IPS DF 4.7 (cell line): ENCODE data around the gene SUCLG2.
A peak's percentile ranks its signal among the peaks of the same experiment; 100 is the strongest.

Source experiments
- DNase-seq: peaks from one replicate; pipeline ENCODE4 v3.0.0-alpha.2; 2013; ENCODE audit warnings: low spot score; ENCODE audit errors: extremely low read depth

SUCLG2 gene, protein sequence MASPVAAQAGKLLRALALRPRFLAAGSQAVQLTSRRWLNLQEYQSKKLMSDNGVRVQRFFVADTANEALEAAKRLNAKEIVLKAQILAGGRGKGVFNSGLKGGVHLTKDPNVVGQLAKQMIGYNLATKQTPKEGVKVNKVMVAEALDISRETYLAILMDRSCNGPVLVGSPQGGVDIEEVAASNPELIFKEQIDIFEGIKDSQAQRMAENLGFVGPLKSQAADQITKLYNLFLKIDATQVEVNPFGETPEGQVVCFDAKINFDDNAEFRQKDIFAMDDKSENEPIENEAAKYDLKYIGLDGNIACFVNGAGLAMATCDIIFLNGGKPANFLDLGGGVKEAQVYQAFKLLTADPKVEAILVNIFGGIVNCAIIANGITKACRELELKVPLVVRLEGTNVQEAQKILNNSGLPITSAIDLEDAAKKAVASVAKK

DNA sequence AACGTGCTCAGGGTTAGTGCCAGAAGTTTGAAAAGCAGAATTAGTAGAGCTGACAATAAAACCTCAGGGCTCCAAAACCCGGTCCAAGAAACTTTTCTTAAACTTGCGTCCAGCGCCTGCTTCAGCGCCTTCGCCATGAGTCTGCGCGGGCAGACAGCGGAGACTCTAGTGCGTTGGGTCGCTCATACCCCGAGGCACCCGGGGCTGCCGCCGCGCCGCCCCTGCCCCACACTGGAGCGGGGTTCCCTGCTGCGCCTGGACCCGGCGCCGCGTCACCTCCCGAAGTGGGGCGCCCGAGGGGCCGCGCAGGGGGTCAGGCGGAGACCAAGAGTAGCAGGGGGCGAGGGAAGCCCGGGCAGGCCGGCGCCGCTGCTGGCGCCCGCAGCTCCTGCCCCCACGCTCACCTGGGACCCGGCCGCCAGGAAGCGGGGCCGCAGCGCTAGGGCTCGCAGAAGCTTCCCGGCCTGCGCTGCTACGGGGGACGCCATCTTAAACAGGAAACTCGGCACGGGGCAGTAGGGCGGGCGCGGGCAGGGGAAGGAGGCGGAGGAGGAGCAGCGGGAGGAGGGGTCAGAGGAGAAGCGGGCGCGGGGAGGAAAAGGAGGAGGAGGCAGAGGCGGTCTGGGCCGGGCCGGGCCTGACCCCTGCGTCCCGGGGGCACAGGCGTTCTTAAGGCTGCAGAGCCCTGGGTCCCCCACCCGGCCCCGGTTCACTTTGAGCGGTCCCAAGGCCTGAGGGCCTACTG lies at the start of gene SUCLG2:
Gene SUCLG2, minus strand, starts transcription at position 514 of the 745 bp plus-strand sequence. Its CDS starts 26 bp downstream, at position 488.
- no peak for DNase-seq

- no peak for DNase-seq
These were observed 46.2 kb upstream of the SUCLG2 start for GRCh38 chr3:67700596-67700995.

DNA sequence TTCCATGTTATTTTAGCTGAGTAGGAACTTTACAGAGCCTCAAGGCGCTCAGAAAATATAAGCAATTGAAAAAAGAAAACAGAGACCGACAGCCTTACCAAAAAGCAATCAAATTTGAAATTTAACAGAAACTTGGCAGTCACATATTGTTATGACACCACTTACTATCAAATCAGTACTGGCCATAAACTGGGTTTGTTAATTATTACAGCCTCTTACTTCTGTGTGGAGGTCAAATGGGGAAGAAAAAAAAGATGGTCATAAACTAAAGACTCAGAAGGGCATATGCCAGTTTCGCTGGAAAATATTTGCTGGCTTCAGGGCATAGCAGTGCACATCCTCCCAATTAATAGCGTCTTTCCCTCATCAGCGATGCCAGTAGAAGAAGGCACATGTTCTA lies 45.5 kb upstream of the SUCLG2 start:
- no peak for DNase-seq

GRCh38 chr3:67692621-67693020 lies 38.2 kb upstream of the SUCLG2 start:
- DNase-seq, result no peak

DNA sequence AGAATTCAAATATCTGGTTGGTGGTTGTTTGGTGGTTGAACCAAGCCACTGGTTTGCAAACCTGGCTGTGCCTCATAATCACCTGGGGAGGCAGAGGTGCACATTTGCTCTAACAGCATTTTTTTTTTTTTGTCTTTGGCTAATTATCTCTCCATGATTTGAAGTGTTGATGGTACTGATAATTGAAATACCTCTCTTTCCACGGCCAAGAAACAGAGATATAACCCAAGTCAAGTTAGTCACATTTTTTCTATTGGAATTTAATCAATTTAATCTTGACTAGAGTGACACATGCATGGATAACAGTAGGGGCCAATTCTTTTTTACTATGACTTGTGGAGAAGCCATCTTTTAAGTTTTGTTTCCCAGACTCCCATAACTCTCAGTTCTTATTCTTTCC lies 37.5 kb upstream of the SUCLG2 start:
- no peak for DNase-seq

DNA sequence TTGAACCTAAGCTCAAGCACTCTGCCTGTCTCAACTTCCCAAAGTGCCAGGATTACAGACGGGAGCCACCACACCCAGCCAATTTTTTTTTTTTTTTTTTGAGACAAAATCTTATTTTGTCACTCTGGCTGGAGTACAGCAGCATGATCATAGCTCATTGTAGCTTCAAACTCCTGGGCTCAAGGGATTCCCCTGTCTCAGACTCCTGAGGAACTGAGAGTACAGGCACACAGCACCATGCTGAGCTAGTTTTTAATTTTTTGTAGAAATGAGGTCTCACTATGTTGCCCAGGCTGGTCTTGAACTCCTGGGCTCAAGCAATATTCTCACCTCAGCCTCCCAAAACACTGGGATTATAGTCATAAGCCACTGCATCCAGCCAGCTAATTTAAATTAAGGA lies 36.8 kb upstream of the SUCLG2 start:
- no peak for DNase-seq

DNA sequence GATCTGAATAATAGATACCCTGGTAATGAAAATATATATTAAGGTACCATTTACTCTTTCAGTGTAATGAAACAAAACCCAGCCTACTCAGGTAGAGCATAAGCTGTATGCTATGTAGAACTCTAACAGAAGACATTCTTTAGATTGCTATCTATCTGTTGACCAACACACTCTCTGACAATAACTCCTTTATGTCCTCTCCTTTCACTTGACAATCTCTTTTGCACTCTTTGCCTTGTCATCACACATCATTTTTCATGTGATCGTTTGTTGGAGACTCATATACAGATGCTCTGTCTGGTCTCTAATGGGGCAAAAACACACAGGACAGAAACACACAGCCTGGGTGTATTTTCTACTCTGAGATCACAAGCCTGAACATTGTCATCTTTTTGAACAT lies 35.4 kb upstream of the SUCLG2 start:
- DNase-seq, result no peak

- DNase-seq, result no peak
These were observed 33.8 kb upstream of the SUCLG2 start for GRCh38 chr3:67688231-67688630.

DNA sequence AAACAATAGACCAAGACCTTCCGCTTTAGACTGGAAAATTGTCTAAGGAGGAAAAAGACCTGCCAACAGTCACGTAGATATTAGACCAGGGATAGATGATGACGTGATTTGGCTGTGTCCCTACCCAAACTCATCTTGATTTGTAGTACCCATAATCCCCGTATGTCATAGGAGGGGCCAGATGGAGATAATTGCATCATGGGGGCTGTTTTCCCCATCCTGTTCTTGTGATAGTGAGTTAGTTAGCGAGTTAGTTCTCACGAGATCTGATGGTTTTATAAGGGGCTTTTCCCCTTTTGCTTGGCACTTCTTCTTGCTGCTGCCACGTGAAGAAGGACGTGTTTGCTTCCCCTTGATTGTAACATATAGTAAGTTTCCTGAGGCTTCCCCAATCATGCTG lies 31.7 kb upstream of the SUCLG2 start:
- no peak for DNase-seq

- DNase-seq, result no peak
These were observed 31.1 kb upstream of the SUCLG2 start for GRCh38 chr3:67685499-67685898.

- DNase-seq, result no peak
These were observed 29.8 kb upstream of the SUCLG2 start for GRCh38 chr3:67684211-67684610.

DNA sequence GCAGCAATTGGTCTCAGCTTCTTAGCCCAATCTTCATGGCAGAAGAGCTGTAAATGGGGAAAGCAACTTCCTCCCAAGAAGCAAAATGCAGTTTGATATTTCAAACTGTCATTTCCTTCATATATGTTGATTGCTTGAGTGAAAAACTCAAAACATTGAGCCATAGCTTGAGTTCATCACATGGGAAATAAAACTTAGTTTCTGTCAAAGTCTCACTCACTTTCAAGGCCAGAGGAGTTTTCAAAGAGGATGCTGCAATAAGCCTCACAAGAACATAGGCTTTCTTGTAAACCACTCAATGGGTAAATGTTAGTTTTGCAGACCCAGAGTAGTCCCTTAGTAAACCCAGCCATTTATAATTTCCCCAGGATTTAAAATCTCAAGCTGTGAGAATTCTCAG lies 29.1 kb upstream of the SUCLG2 start:
- DNase-seq, result no peak

DNA sequence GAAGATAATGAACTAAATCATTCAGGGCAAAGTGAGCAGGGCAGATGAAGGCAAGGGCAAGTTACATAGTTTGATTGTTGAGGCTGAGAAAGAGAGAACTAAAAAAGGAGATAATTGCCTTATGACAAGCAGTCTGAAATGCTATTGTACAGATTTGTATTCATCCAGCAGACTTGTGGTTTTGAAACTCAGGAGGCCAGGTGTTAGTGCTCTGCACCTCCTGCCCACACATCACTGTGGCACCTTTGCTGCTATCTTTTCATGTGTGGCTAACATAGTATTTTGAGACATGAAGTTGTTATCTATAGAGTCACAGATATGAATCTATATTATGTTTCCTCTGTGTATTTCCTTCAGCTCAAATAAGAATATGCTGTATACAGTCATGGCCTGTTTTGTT lies 24.3 kb upstream of the SUCLG2 start:
- DNase-seq, result no peak

GRCh38 chr3:67674055-67674454 lies 19.6 kb upstream of the SUCLG2 start:
- no peak for DNase-seq

GRCh38 chr3:67662733-67663132 lies 8.3 kb upstream of the SUCLG2 start:
- DNase-seq, result no peak

GRCh38 chr3:67661089-67661488 lies 6.7 kb upstream of the SUCLG2 start:
- no peak for DNase-seq

GRCh38 chr3:67657192-67657591 lies 2.8 kb upstream of the SUCLG2 start:
- DNase-seq, result no peak

DNA sequence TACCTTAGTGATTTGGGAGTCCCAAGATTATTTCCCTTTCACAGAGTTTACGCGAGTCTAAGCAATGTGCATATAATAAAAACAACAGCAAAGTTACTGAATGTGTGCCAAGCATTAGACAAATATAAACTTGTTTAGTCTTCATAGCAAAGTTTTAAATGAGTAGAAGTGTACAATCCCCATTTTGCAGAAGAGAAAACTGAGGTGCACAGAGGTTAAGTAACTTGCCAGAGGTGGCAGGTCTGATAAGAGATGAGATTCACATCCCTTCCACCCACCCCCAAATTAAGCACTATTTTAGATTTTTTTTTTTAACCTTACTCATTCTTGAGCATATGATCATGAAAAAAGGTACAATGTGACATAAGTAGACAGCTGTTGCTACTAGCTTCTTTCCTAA lies 2.2 kb upstream of the SUCLG2 start:
- no peak for DNase-seq

GRCh38 chr3:67655364-67656121 lies 1.1 kb upstream of the SUCLG2 start:
- DNase-seq, result no peak

GRCh38 chr3:67654844-67655177 lies 399 bp upstream of the SUCLG2 start:
- no peak for DNase-seq

DNA sequence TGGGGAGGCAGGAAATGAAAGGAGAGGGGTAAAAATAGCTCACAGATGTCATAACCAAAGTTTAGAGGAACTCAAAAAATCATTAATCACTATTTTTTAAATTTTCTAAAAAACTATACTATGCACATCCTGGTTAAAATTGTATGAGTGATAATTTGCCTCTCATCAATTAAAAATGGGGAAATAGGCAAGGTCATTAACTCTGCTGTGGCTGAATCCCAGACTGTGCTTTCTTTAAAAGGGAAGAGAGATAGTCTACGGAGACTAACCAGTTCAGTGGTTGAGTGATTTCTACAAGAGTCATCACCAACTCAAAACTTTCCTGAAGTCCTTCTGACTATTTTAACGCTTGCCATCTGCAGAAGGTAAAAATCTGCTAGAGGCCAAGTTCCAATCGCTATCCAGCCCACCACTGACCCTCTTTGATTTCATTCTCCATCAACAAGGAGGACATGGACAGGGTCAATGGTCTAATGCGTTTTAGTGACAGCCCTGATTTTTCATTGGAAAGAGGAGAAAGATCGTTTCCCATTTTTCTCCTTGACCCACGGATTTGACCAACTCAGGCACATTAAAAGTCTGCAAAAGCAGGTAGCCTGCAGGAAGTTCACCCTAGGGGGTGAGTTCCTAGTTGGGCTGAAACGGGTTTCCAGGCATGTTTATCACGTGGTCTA lies 850 bp downstream of the SUCLG2 start:
- peak; percentile 36 for DNase-seq

DNA sequence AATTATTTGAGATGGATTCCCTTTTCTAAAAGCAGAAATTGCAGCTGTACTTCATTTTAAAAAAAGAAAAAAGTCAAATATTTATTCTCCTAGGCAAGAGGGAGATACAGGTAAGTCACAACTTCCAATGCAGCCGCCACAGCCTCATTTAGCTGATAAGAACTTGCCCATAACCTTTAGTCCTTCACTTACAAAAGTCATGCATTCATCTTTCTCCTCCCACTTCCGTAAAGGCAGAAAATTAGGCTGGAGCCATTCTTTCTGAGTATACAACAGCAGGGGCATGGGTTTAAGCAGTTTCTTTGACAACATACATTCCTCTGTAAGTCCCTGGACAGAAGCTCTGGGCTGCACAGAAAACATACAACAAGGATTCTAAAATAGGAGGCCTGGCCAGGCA lies 4.3 kb downstream of the SUCLG2 start:
- DNase-seq, result no peak
